Measurements from ENCODE around the gene ARHGAP45.
"Not testable (repeated sequence)": the region's sequence is repeated elsewhere in the genome, so short reads cannot be mapped to it uniquely, and the experiment has no call there.

Gene ARHGAP45

GRCh38 chr19:1110809-1111640, 44.1 kb downstream of the ARHGAP45 start:
- H3K4me3 ChIP-seq (ENCODE audit: control insufficient read depth, low read depth, low read length), result no peak overlapping the region
- no peak for DNase-seq (ENCODE audit: low read depth)
- TF ChIP-seq, protein P1, sequence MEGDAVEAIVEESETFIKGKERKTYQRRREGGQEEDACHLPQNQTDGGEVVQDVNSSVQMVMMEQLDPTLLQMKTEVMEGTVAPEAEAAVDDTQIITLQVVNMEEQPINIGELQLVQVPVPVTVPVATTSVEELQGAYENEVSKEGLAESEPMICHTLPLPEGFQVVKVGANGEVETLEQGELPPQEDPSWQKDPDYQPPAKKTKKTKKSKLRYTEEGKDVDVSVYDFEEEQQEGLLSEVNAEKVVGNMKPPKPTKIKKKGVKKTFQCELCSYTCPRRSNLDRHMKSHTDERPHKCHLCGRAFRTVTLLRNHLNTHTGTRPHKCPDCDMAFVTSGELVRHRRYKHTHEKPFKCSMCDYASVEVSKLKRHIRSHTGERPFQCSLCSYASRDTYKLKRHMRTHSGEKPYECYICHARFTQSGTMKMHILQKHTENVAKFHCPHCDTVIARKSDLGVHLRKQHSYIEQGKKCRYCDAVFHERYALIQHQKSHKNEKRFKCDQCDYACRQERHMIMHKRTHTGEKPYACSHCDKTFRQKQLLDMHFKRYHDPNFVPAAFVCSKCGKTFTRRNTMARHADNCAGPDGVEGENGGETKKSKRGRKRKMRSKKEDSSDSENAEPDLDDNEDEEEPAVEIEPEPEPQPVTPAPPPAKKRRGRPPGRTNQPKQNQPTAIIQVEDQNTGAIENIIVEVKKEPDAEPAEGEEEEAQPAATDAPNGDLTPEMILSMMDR (conservative IDR thresholded peaks at IDR 0.05; ENCODE audit: control insufficient read depth, insufficient read depth, low read depth, low read length), result no peak

- H3K4me3 ChIP-seq (ENCODE audit: control insufficient read depth, low read depth, low read length), result no peak overlapping the region
- TF ChIP-seq, protein P1 (conservative IDR thresholded peaks at IDR 0.05; ENCODE audit: control insufficient read depth, insufficient read depth, low read depth, low read length), result no peak
- no peak for DNase-seq (ENCODE audit: low read depth)
Observed at GRCh38 chr19:1111641-1112267, 44.8 kb downstream of the ARHGAP45 start.

GRCh38 chr19:1112268-1113029, 45.5 kb downstream of the ARHGAP45 start:
- peak; percentile 34 for DNase-seq (ENCODE audit: low read depth)
- TF ChIP-seq, protein P1 (conservative IDR thresholded peaks at IDR 0.05; ENCODE audit: control insufficient read depth, insufficient read depth, low read depth, low read length), result no peak
- no peak overlapping the region for H3K4me3 ChIP-seq (ENCODE audit: control insufficient read depth, low read depth, low read length)

GRCh38 chr19:1113030-1113985, 46.3 kb downstream of the ARHGAP45 start:
- H3K4me3 ChIP-seq (ENCODE audit: control insufficient read depth, low read depth, low read length), result no peak overlapping the region
- TF ChIP-seq, protein P1 (conservative IDR thresholded peaks at IDR 0.05; ENCODE audit: control insufficient read depth, insufficient read depth, low read depth, low read length), result peak; percentile 61
- peak; percentile 93 for DNase-seq (ENCODE audit: low read depth)

GRCh38 chr19:1113986-1114483, 47.1 kb downstream of the ARHGAP45 start:
- DNase-seq (ENCODE audit: low read depth), result no peak
- H3K4me3 ChIP-seq (ENCODE audit: control insufficient read depth, low read depth, low read length), result no peak overlapping the region
- TF ChIP-seq, protein P1 (conservative IDR thresholded peaks at IDR 0.05; ENCODE audit: control insufficient read depth, insufficient read depth, low read depth, low read length), result no peak

- DNase-seq (ENCODE audit: low read depth); H3K4me3 ChIP-seq (ENCODE audit: control insufficient read depth, low read depth, low read length): not testable (repeated sequence)
Observed at GRCh38 chr19:1114728-1115127, 47.8 kb downstream of the ARHGAP45 start.

Measured in fibroblast of mammary gland (primary cell).